SU-DHL-6 (cell line): ENCODE data around the gene SLC44A3.

Source experiments
- H2AFZ ChIP-seq: fragments of 200-600 bp; sonication (generic); 2 replicates; pipeline ENCODE4 v1.6.1; 2014; ENCODE audit warnings: low read depth, mild to moderate bottlenecking, moderate library complexity, mixed read lengths, antibody characterized with exemption, low read length; ENCODE audit not compliant: severe bottlenecking
- H3F3A ChIP-seq: fragments of 200-600 bp; shearing (Covaris generic); 2 replicates; pipeline ENCODE4 v1.6.0; 2016; ENCODE audit warnings: antibody characterized with exemption, mild to moderate bottlenecking; ENCODE audit not compliant: insufficient read depth
- H3K27ac ChIP-seq: fragments of 200-600 bp; sonication (generic); 2 replicates; pipeline ENCODE4 v1.5.1; 2016; ENCODE audit warnings: low read depth, mild to moderate bottlenecking, low read length, moderate library complexity, mixed read lengths
- H3K27me3 ChIP-seq: fragments of 200-600 bp; sonication (generic), shearing (Covaris generic); 2 replicates; pipeline ENCODE4 v1.6.0; 2014; ENCODE audit warnings: mild to moderate bottlenecking, low read length
- H3K36me3 ChIP-seq: fragments of 200-600 bp; sonication (generic); 2 replicates; pipeline ENCODE4 v1.6.1; 2014; ENCODE audit warnings: mild to moderate bottlenecking, low read length, mixed read lengths
- H3K4me2 ChIP-seq: fragments of 300-600, 200-600 bp; shearing (Covaris generic), sonication (generic); 2 replicates; pipeline ENCODE4 v1.6.0; 2014; ENCODE audit warnings: low read length, low read depth, mild to moderate bottlenecking; ENCODE audit not compliant: poor library complexity, severe bottlenecking
- H3K4me3 ChIP-seq: fragments of 200-600 bp; sonication (generic); 2 replicates; pipeline ENCODE4 v1.5.1; 2014; ENCODE audit warnings: antibody characterized with exemption, low read length, mild to moderate bottlenecking, mixed read lengths; ENCODE audit not compliant: insufficient read depth, poor library complexity, severe bottlenecking
- H3K79me2 ChIP-seq: fragments of 200-600 bp; sonication (generic); 2 replicates; pipeline ENCODE4 v1.6.1; 2014; ENCODE audit warnings: mild to moderate bottlenecking, low read length, moderate library complexity; ENCODE audit not compliant: insufficient read depth
- H3K9ac ChIP-seq: fragments of 200-600 bp; sonication (generic); 2 replicates; pipeline ENCODE4 v1.7.0; 2014; ENCODE audit warnings: mild to moderate bottlenecking, low read length
- H3K9me2 ChIP-seq: fragments of 200-600 bp; sonication (generic); replicated peaks from 2 replicates; pipeline ENCODE4 v1.6.1; 2014; ENCODE audit warnings: low read length; ENCODE audit not compliant: insufficient read depth
- H3K9me3 ChIP-seq: fragments of 200-600 bp; sonication (generic); 2 replicates; pipeline ENCODE4 v1.6.1; 2014; ENCODE audit warnings: low read length, mixed read lengths; ENCODE audit not compliant: insufficient read depth
- H4K20me1 ChIP-seq: fragments of 200-600 bp; sonication (generic); 2 replicates; pipeline ENCODE4 v1.6.1; 2014; ENCODE audit warnings: low read depth, mild to moderate bottlenecking, antibody characterized with exemption, low read length, moderate library complexity, mixed read lengths
- CTCF ChIP-seq: fragments of 200-600 bp; sonication (generic); IDR thresholded peaks from one replicate; pipeline ENCODE4 v1.5.1; 2017; ENCODE audit warnings: antibody characterized with exemption, mild to moderate bottlenecking, low read length, moderate library complexity; ENCODE audit not compliant: insufficient read depth, poor library complexity, severe bottlenecking
- EZH2phosphoT487 ChIP-seq: fragments of 200-600 bp; sonication (generic), shearing (Covaris generic); conservative IDR thresholded peaks from 2 replicates; pipeline ENCODE4 v1.6.1; 2018; ENCODE audit warnings: mild to moderate bottlenecking, antibody characterized with exemption, low read length, moderate library complexity, mixed read lengths

Gene SLC44A3

GRCh38 chr1:94884507-94884906 lies 64.3 kb downstream of the SLC44A3 start:
- Histone ChIP-seq H3K9me3 (no peaks in the 10 kb centered on the region), H3F3A (no peaks in the 10 kb centered on the region), H3K27me3 (no peaks in the 10 kb centered on the region), H3K4me3 (no peak overlapping the region), H4K20me1 (no peaks in the 10 kb centered on the region), H3K9me2 (no peaks in the 10 kb centered on the region), H3K36me3 (no peaks in the 10 kb centered on the region), H2AFZ (no peak overlapping the region), H3K9ac (no peak overlapping the region), H3K4me2 (no peak overlapping the region), H3K79me2 (no peaks in the 10 kb centered on the region), H3K27ac (no peak overlapping the region)
- no peak for TF ChIP-seq EZH2phosphoT487
- TF ChIP-seq CTCF: no peak

- Histone ChIP-seq H4K20me1 (no peaks in the 10 kb centered on the region), H3K9me2 (no peaks in the 10 kb centered on the region), H3F3A (no peaks in the 10 kb centered on the region), H3K9me3 (no peaks in the 10 kb centered on the region), H3K4me2 (no peak overlapping the region), H3K27me3 (no peaks in the 10 kb centered on the region), H3K4me3 (no peak overlapping the region), H2AFZ (no peak overlapping the region), H3K36me3 (no peaks in the 10 kb centered on the region), H3K9ac (no peak overlapping the region), H3K79me2 (no peaks in the 10 kb centered on the region), H3K27ac (no peak overlapping the region)
- no peak for TF ChIP-seq EZH2phosphoT487
- TF ChIP-seq CTCF: no peak
Measured at GRCh38 chr1:94886361-94886760, 66.2 kb downstream of the SLC44A3 start.

GRCh38 chr1:94887106-94887505 lies 66.9 kb downstream of the SLC44A3 start:
- Histone ChIP-seq H3K79me2 (no peaks in the 10 kb centered on the region), H3K4me2 (no peak overlapping the region), H4K20me1 (no peaks in the 10 kb centered on the region), H3K27ac (no peak overlapping the region), H3K4me3 (no peak overlapping the region), H3K9me3 (no peaks in the 10 kb centered on the region), H3K9me2 (no peaks in the 10 kb centered on the region), H3F3A (no peaks in the 10 kb centered on the region), H3K27me3 (no peaks in the 10 kb centered on the region), H3K36me3 (no peaks in the 10 kb centered on the region), H3K9ac (no peak overlapping the region), H2AFZ (no peak overlapping the region)
- TF ChIP-seq EZH2phosphoT487 (no peak), CTCF (no peak)

- Histone ChIP-seq H3F3A (no peaks in the 10 kb centered on the region), H3K9me3 (no peaks in the 10 kb centered on the region), H3K4me2 (no peak overlapping the region), H3K9ac (no peak overlapping the region), H4K20me1 (no peaks in the 10 kb centered on the region), H3K36me3 (no peaks in the 10 kb centered on the region), H3K4me3 (no peak overlapping the region), H3K27ac (no peak overlapping the region), H3K9me2 (no peaks in the 10 kb centered on the region), H2AFZ (no peak overlapping the region), H3K27me3 (no peaks in the 10 kb centered on the region), H3K79me2 (no peaks in the 10 kb centered on the region)
- TF ChIP-seq CTCF (no peak), EZH2phosphoT487 (no peak)
Measured at GRCh38 chr1:94887603-94888171, 67.5 kb downstream of the SLC44A3 start.
